Loucy (cell line): Measurements from ENCODE around the gene LONP1.

Source experiments
- H2AFZ ChIP-seq: fragments of 200-600 bp; sonication (generic); 2 replicates; pipeline ENCODE4 v1.6.0; 2016; ENCODE audit warnings: antibody characterized with exemption, mild to moderate bottlenecking, low read length, moderate library complexity
- H3F3A ChIP-seq: fragments of 200-600 bp; 2 replicates; pipeline ENCODE4 v1.6.0; 2016; ENCODE audit warnings: antibody characterized with exemption, low read depth, mild to moderate bottlenecking
- H3K27me3 ChIP-seq: fragments of 200-600 bp; sonication (generic); 2 replicates; pipeline ENCODE4 v1.6.1; 2014; ENCODE audit warnings: low read length, mild to moderate bottlenecking; ENCODE audit not compliant: insufficient read depth, poor library complexity, severe bottlenecking
- H3K36me3 ChIP-seq: fragments of 200-600 bp; sonication (generic); 2 replicates; pipeline ENCODE4 v1.6.1; 2016; ENCODE audit warnings: low read length; ENCODE audit not compliant: insufficient read depth
- H3K4me1 ChIP-seq: fragments of 200-600 bp; sonication (generic); 2 replicates; pipeline ENCODE4 v1.5.1; 2014; ENCODE audit warnings: low read length, mild to moderate bottlenecking; ENCODE audit not compliant: insufficient read depth, poor library complexity, severe bottlenecking
- H3K4me2 ChIP-seq: fragments of 200-600 bp; sonication (generic); 2 replicates; pipeline ENCODE4 v1.6.0; 2014; ENCODE audit warnings: antibody characterized with exemption, low read length, low read depth, mild to moderate bottlenecking; ENCODE audit not compliant: poor library complexity, severe bottlenecking
- H3K4me3 ChIP-seq: fragments of 200-600 bp; sonication (generic); 2 replicates; pipeline ENCODE4 v1.5.1; 2014; ENCODE audit warnings: low read length, mild to moderate bottlenecking, mixed read lengths; ENCODE audit not compliant: poor library complexity, severe bottlenecking
- H3K79me2 ChIP-seq: fragments of 200-600 bp; sonication (generic); 2 replicates; pipeline ENCODE4 v1.6.1; 2014; ENCODE audit warnings: low read length; ENCODE audit not compliant: insufficient read depth
- H3K9ac ChIP-seq: fragments of 200-600 bp; sonication (generic); 2 replicates; pipeline ENCODE4 v1.6.0; 2014; ENCODE audit warnings: mild to moderate bottlenecking, low read depth, low read length, moderate library complexity; ENCODE audit not compliant: poor library complexity, severe bottlenecking
- H3K9me2 ChIP-seq: fragments of 200-600 bp; sonication (generic); replicated peaks from 2 replicates; pipeline ENCODE4 v1.6.1; 2016; ENCODE audit warnings: low read depth, low read length, mixed read lengths
- H3K9me3 ChIP-seq: fragments of 200-600 bp; sonication (generic); 2 replicates; pipeline ENCODE4 v1.6.1; 2014; ENCODE audit warnings: mild to moderate bottlenecking, antibody characterized with exemption, low read length, low read depth; ENCODE audit not compliant: insufficient read depth
- H4K20me1 ChIP-seq: fragments of 200-600 bp; sonication (generic); 2 replicates; pipeline ENCODE4 v1.6.0; 2014; ENCODE audit warnings: antibody characterized with exemption, low read length, mild to moderate bottlenecking; ENCODE audit not compliant: insufficient read depth, poor library complexity, severe bottlenecking
- EZH2phosphoT487 ChIP-seq: fragments of 200-600 bp; IDR thresholded peaks from 2 replicates; pipeline ENCODE4 v1.6.1; 2018; ENCODE audit warnings: antibody characterized with exemption, mild to moderate bottlenecking, moderate library complexity, borderline replicate concordance
- TF ChIP-seq, protein P1 (sequence below): fragments of 200-600 bp; sonication (generic); conservative IDR thresholded peaks from 2 replicates; pipeline ENCODE4 v1.5.1; 2014; ENCODE audit warnings: mild to moderate bottlenecking, antibody characterized with exemption, low read length

The LONP1 gene

DNA sequence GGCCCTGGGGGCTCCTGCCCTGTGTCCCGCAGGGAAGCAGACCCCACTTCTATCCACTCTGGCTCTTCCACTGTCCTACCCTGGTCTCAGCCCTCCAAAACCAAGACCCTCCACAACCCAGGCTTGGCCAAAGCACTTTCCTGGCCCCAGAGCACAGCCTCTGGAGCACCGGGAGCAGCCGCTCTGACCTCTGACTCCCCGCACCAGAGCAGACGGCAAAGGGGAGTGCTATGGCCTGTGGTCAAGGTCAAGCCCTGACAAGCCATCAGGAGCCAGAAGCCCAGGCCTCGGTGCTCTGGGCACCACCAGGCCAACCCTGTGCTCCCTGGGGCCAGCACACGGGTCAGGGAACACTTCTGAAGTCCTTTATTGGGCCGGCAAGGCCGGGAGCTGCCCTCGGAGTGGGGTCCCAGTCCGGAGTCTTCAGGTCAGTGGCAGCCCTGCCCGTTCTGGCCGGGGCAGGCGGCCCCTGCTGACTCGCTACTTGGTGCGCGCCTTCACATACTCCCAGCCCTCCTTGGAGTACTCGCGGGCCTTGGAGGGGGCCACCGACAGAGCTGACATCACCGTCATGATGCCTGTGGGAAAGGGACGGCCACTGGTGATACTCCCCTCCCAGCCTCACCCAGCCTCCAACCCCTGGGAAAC lies 41.8 kb downstream of the LONP1 start:
- no peaks in the 10 kb centered on the region for H3F3A ChIP-seq
- no peak overlapping the region for H3K4me3 ChIP-seq
- no peaks in the 10 kb centered on the region for H3K27me3 ChIP-seq
- no peaks in the 10 kb centered on the region for H3K36me3 ChIP-seq
- no peak overlapping the region for H2AFZ ChIP-seq
- H3K9me3 ChIP-seq, result no peaks in the 10 kb centered on the region
- H3K4me1 ChIP-seq, result no peaks in the 10 kb centered on the region
- TF ChIP-seq, protein P1, sequence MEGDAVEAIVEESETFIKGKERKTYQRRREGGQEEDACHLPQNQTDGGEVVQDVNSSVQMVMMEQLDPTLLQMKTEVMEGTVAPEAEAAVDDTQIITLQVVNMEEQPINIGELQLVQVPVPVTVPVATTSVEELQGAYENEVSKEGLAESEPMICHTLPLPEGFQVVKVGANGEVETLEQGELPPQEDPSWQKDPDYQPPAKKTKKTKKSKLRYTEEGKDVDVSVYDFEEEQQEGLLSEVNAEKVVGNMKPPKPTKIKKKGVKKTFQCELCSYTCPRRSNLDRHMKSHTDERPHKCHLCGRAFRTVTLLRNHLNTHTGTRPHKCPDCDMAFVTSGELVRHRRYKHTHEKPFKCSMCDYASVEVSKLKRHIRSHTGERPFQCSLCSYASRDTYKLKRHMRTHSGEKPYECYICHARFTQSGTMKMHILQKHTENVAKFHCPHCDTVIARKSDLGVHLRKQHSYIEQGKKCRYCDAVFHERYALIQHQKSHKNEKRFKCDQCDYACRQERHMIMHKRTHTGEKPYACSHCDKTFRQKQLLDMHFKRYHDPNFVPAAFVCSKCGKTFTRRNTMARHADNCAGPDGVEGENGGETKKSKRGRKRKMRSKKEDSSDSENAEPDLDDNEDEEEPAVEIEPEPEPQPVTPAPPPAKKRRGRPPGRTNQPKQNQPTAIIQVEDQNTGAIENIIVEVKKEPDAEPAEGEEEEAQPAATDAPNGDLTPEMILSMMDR, result no peak
- TF ChIP-seq EZH2phosphoT487, result no peak
- H3K9me2 ChIP-seq, result no peaks in the 10 kb centered on the region
- H3K79me2 ChIP-seq, result peaks cover 7% of the 10 kb centered on the region; the same call in 1 of the 2 replicates
- H4K20me1 ChIP-seq, result no peaks in the 10 kb centered on the region
- no peak overlapping the region for H3K4me2 ChIP-seq
- no peak overlapping the region for H3K9ac ChIP-seq

- no peak overlapping the region for H3K4me3 ChIP-seq
- TF ChIP-seq, protein P1, result no peak
- no peak for TF ChIP-seq EZH2phosphoT487
Observed at GRCh38 chr19:5677580-5677979, 42.4 kb downstream of the LONP1 start.

DNA sequence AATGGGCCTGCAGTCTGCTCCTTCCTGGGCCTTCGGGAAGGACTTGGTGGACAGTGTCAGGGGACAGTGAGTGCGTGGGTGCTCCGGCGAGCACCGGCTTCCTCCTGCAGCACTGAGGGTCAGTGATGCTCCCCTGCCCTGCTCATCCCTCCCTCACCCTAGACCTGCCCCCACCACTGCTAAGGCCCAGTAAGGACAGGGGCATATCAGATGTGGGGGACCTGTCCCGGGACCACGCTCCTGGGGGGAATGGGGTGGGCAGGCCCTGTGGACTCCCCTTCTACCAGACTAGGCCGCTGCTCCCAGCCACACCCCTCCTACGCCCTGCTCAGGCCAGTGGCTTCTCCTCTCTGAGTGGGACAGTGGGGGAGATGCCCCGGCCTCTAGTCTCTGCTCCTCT lies 42.8 kb downstream of the LONP1 start:
- no peaks in the 10 kb centered on the region for H3K36me3 ChIP-seq
- H3F3A ChIP-seq, result no peaks in the 10 kb centered on the region
- no peak overlapping the region for H3K4me3 ChIP-seq
- TF ChIP-seq EZH2phosphoT487, result no peak
- TF ChIP-seq, protein P1, result no peak
- H3K9me3 ChIP-seq, result no peaks in the 10 kb centered on the region
- H4K20me1 ChIP-seq, result no peaks in the 10 kb centered on the region
- no peaks in the 10 kb centered on the region for H3K27me3 ChIP-seq
- H3K9me2 ChIP-seq, result no peaks in the 10 kb centered on the region
- no peak overlapping the region for H3K9ac ChIP-seq
- peaks cover 7% of the 10 kb centered on the region; the same call in 1 of the 2 replicates for H3K79me2 ChIP-seq
- no peak overlapping the region for H2AFZ ChIP-seq
- no peak overlapping the region for H3K4me2 ChIP-seq
- no peaks in the 10 kb centered on the region for H3K4me1 ChIP-seq

More at GRCh38 chr19:5677580-5677979, 42.4 kb downstream of the LONP1 start:
- H3K79me2 ChIP-seq, result peaks cover 7% of the 10 kb centered on the region; the same call in 1 of the 2 replicates
- H3K27me3 ChIP-seq, result no peaks in the 10 kb centered on the region
- H3F3A ChIP-seq, result no peaks in the 10 kb centered on the region
- H4K20me1 ChIP-seq, result no peaks in the 10 kb centered on the region
- H3K36me3 ChIP-seq, result no peaks in the 10 kb centered on the region
- no peak overlapping the region for H3K4me2 ChIP-seq
- H3K4me1 ChIP-seq, result no peaks in the 10 kb centered on the region
- no peak overlapping the region for H3K9ac ChIP-seq
- no peak overlapping the region for H2AFZ ChIP-seq
- H3K9me3 ChIP-seq, result no peaks in the 10 kb centered on the region
- H3K9me2 ChIP-seq, result no peaks in the 10 kb centered on the region
